Common myeloid progenitor, CD34-positive (primary cell): ENCODE data around the gene SLCO3A1.

Experiments
- CTCF ChIA-PET: fragments of 350-600 bp; sonication (Branson Sonifier 250); formaldehyde crosslinking; loops from one replicate; lab custom pipeline; 2021; ENCODE audit warnings: antibody characterized with exemption; lab: Charles Lee
- POLR2A ChIA-PET: fragments of 350-600 bp; sonication (Branson Sonifier 250); formaldehyde crosslinking; loops from one replicate; lab custom pipeline; 2021; ENCODE audit warnings: antibody characterized with exemption; lab: Charles Lee
- DNase-seq, 3 donors: peaks; one replicate each; pipeline versions ENCODE4 v3.0.0 to v3.0.0-alpha.2; 2013
- H3K27ac ChIP-seq, 2 experiments: 1 replicate in 1 of 2; 2 replicates in 1 of 2; pipeline ENCODE4 v1.7.0; 2013; ENCODE audit warnings: inconsistent platforms in 2 of 2, low read length in 2 of 2, mild to moderate bottlenecking in 2 of 2, low read depth in 1 of 2, moderate library complexity in 1 of 2; ENCODE audit not compliant: severe bottlenecking in 2 of 2, insufficient read depth in 1 of 2, poor library complexity in 1 of 2
- H3K27me3 ChIP-seq, 5 experiments: replicated peaks in 2 of 5; 1 replicate in 3 of 5; 2 replicates in 2 of 5; pipeline versions ENCODE4 v1.6.1 to v1.7.0; 2013; ENCODE audit warnings: low read length in 4 of 5, mild to moderate bottlenecking in 2 of 5, moderate library complexity in 2 of 5, inconsistent platforms in 1 of 5; ENCODE audit not compliant: insufficient read depth in 5 of 5, control insufficient read depth in 4 of 5
- H3K36me3 ChIP-seq, 4 experiments: 1 replicate in 2 of 4; 2 replicates in 2 of 4; pipeline versions ENCODE4 v1.6.1 to v1.7.0; 2013; ENCODE audit warnings: low read length in 3 of 4, control low read depth in 1 of 4, mild to moderate bottlenecking in 1 of 4; ENCODE audit not compliant: control insufficient read depth in 4 of 4, insufficient read depth in 4 of 4
- H3K4me1 ChIP-seq, 4 experiments: 1 replicate in 3 of 4; 2 replicates in 1 of 4; pipeline versions ENCODE4 v1.6.1 to v1.7.1; 2013; ENCODE audit warnings: low read length in 3 of 4, mild to moderate bottlenecking in 3 of 4, control low read depth in 1 of 4, inconsistent platforms in 1 of 4, moderate library complexity in 1 of 4; ENCODE audit not compliant: control insufficient read depth in 4 of 4, insufficient read depth in 4 of 4; ENCODE audit errors: control extremely low read depth in 1 of 4
- H3K4me3 ChIP-seq, 7 experiments: 1 replicate in 4 of 7; 2 replicates in 3 of 7; pipeline versions ENCODE4 v1.5.1 to v1.7.0; 2013; ENCODE audit warnings: mild to moderate bottlenecking in 7 of 7, low read length in 6 of 7, moderate library complexity in 6 of 7, inconsistent platforms in 2 of 7, low read depth in 2 of 7, control low read depth in 1 of 7; ENCODE audit not compliant: insufficient read depth in 4 of 7, control insufficient read depth in 1 of 7; ENCODE audit errors: extremely low read depth in 1 of 7
- H3K9me3 ChIP-seq, 5 experiments: 1 replicate in 4 of 5; 2 replicates in 1 of 5; pipeline versions ENCODE4 v1.6.1 to v1.7.1; 2013; ENCODE audit warnings: low read length in 4 of 5, mild to moderate bottlenecking in 2 of 5, inconsistent platforms in 1 of 5, low read depth in 1 of 5, moderate library complexity in 1 of 5; ENCODE audit not compliant: control insufficient read depth in 4 of 5, insufficient read depth in 2 of 5; ENCODE audit errors: control extremely low read depth in 1 of 5
- WGBS: methylation state at CpG from one replicate; pipeline ENCODE4 v1.1.5; 2013; ENCODE audit not compliant: insufficient coverage; 5-methylcytosine and 5-hydroxymethylcytosine counted together

Gene SLCO3A1

DNA sequence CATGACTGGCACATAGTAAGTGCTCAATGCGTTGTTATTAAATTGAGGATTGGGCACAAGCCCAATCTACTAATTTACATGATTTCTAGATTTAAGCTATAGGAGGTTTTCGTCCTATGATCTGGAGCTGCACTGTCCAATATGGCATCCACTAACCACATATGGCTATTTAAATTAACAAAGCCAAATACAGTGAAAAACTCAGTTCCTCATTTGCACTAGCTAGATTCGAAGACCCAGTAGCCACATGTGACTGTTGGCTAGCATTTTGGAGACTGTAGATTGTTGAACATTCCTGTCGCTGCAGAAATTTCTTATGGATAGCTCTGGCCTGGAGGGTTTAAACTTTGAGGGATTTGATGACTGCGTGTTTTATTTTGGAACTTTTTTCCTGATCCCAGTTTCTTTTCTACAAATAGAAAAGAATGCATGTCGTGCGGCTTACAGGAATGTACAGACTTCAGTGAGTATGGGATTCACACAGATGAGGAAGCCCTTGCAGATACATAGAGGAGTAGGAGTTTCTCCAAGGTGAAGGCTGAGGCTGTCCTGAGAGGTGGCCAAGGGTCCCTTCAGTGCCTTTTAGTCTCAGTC is 82.8 kb downstream of the SLCO3A1 start:
- ChIA-PET POLR2A (no interaction called here), CTCF (interaction anchor here (1.0 to 1.5 kb wide), 4 partner anchors 19 to 228 kb away, joined by 3 read pairs; no protein-coding TSS in a partner anchor)
- no peak overlapping the region for H3K4me3 ChIP-seq
- no peaks in the 10 kb centered on the region for H3K27me3 ChIP-seq
- 96% methylated on average over 6 of the region's 7 CpGs for WGBS
- H3K4me1 ChIP-seq, result peaks cover 0 to 31% (median 12%) of the 10 kb centered on the region in 4 experiments
- DNase-seq, result no peak
- no peak overlapping the region for H3K27ac ChIP-seq
- no peaks in the 10 kb centered on the region for H3K36me3 ChIP-seq
- peaks cover 0 to 7% (median 0%) of the 10 kb centered on the region in 5 experiments for H3K9me3 ChIP-seq

DNA sequence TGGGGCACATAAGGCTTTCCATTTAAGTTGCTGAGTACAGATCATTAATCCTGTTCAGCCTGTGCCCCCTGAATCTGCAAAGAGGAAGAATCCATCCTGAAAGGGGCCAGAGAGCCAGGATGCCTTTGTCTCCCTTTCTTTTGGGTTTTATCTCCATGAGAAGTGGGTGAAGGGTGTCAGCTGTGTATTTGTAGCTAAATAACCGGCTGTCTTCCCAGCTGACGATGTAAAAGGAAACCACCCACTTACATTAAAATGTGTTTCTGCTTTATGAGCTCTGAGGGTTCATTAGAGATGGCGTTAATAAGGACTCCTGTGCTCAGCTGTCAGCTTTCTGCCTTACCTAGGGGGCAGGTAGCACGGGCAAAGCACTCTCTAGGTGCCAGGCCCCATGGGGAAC is 83.4 kb downstream of the SLCO3A1 start:
- ChIA-PET CTCF (interaction anchor here (1.4 to 1.5 kb wide), 3 partner anchors 49 to 229 kb away, joined by 3 read pairs; no protein-coding TSS in a partner anchor), POLR2A (no interaction called here)
- H3K27ac ChIP-seq, result no peak overlapping the region
- no peaks in the 10 kb centered on the region for H3K36me3 ChIP-seq
- DNase-seq, result no peak
- WGBS, result no CpG with 5 or more reads among the region's 4 CpGs
- peaks cover 0 to 37% (median 15%) of the 10 kb centered on the region in 4 experiments for H3K4me1 ChIP-seq
- H3K9me3 ChIP-seq, result peaks cover 0 to 7% (median 0%) of the 10 kb centered on the region in 5 experiments
- no peaks in the 10 kb centered on the region for H3K27me3 ChIP-seq
- no peak overlapping the region for H3K4me3 ChIP-seq

DNA sequence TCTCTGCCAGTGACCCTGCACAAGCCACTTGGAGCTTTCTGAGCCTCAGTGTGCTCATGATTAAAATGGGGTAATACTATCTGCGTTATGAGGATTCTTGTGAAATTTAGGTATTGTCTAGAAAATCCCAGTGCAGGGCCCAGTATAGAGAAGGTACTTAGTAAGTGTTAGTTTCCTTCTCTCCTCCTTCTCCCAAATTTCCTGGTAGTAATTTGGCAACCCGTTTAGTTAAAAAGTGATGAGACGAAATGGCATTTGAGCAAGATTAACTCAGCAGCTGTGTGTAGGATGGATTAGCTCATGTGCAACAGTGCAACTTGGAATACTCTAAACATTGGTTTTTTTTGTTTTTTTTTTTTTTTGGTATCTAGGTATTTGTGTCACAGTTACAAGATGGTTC is 84.6 kb downstream of the SLCO3A1 start:
- Histone ChIP-seq H3K27me3 (no peaks in the 10 kb centered on the region), H3K9me3 (peaks cover 0 to 7% (median 0%) of the 10 kb centered on the region in 5 experiments), H3K36me3 (no peaks in the 10 kb centered on the region), H3K27ac (no peak overlapping the region), H3K4me1 (peaks cover 8 to 48% (median 26%) of the 10 kb centered on the region in 4 experiments), H3K4me3 (no peak overlapping the region)
- CTCF ChIA-PET, result interaction anchor here (1.5 to 1.9 kb wide), 3 partner anchors 8 to 85 kb away, joined by 4 to 7 read pairs (median 5); partner anchors contain the start of gene SLCO3A1
- WGBS, result 100% methylated on average over 2 of the region's 3 CpGs
- POLR2A ChIA-PET, result interaction anchor here (0.6 kb wide), 1 partner anchor 87 kb away, joined by 3 read pairs; no protein-coding TSS in a partner anchor
- no peak for DNase-seq

DNA sequence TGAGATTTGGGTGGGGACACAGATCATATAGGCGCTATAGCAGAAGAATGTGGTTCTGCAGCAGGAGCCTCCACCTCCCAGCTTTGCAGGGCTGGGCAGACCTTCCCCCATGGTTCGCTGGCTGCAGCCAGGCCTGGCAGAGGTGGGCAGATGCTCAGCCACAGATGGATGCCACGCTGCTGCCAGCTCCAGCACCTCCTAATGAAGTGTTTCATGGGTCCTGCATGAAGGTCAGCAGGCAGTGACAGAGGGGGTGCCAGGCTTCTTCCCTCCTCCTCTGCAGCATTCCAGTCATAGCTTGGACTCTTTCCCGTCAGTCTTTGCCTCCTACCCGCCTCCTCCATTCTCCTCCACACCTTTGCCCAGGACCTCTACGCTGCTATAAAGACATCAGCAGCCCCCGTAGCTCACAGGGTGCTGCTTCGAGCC is 85.9 kb downstream of the SLCO3A1 start:
- H3K36me3 ChIP-seq, result no peaks in the 10 kb centered on the region
- H3K4me1 ChIP-seq, result peaks cover 8 to 58% (median 30%) of the 10 kb centered on the region in 4 experiments
- WGBS, result 99% methylated on average over 7 of the region's 8 CpGs
- no peak for DNase-seq
- peaks cover 0 to under 1% (median 0%) of the 10 kb centered on the region in 5 experiments for H3K9me3 ChIP-seq
- ChIA-PET POLR2A (no interaction called here), CTCF (interaction anchor here (0.6 to 1.9 kb wide), 7 partner anchors 10 to 233 kb away, joined by 3 to 7 read pairs (median 3); partner anchors contain the start of gene SLCO3A1)
- H3K27ac ChIP-seq, result no peak overlapping the region
- no peaks in the 10 kb centered on the region for H3K27me3 ChIP-seq
- H3K4me3 ChIP-seq, result no peak overlapping the region

DNA sequence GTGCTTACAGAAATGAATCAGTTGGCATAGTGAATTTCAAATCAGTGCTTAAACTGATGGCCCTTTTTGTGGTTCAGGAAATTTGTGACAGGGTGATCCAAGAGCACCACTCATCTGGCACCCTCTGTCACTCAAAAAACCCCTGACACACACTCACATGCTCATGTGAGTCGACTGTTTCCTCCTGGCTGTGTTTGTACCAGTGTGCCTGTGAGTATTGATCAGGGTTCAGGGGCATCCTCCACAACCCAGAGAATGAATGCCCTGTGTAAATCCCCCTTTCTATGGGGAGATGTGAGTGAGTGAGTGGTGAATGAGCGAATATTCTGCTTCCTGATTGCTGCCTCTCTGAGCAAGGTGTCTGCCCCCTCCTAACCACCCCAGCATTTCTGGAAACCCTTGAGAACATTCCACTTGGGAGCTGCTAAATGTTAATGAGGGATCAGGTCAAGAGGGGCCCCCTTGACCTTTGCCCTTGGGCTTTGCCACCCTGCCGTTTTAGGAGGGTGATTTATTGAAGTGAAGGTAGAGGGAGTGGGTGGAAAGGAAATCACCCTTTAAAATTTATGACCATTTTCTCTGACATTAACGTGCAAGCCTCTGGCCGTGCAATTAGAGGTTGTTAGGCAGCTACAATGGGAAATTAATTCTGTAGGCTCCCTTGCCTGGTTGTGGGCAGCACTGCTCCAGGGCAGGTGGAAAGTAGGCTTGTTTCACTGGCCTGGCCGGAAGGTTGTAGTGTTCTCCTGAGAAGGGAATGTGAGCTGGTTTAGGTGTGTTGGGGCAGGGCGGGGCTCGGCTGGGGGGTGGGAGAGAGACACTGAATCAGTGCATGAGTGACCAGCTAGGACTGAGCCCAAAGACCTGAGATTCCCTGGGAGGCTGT is 87.2 kb downstream of the SLCO3A1 start:
- CTCF ChIA-PET, result interaction anchor here (0.8 to 3.3 kb wide), 26 partner anchors 8 to 675 kb away, joined by 3 to 35 read pairs (median 4); no protein-coding TSS in a partner anchor
- peak in 2 of 3 donors; percentile 35 to 43 for DNase-seq

DNA sequence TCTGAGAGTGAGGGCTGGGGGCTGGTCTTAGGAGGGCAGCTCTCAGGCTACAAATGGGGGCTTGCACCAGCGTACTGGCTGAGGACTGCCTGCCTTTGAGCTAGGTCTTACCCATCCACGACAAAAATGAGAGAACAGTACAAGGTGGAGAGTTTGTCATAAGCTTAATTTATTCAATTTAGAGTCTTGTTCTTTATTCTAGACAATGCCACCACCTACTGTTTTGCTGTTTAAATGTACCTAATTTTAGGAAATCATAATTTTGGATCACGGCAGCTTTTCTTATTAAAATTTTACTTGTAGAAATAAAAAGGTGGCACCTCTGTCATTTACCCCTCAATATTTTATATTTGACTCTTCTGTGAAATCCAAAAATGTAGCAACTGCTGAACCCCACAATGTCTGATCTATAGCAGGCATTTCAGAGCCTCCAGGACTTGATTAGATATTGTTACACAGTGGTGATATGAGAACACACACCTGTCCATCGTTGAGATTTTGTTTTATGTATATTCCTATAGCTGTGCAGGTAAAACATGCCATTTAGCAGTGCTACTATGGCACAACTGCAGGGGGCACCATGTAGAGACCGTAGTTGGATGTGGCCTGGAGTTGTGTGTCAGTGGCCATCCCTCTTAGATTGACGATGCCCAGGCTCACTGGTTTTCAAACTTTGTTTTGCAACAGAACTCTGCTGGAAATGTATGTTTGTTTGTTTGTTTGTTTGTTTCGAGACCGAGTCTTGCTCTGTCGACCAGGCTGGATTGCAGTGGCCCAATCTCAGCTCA is 88.6 kb downstream of the SLCO3A1 start:
- peaks cover 13 to 69% (median 41%) of the 10 kb centered on the region in 4 experiments for H3K4me1 ChIP-seq
- peak; percentile 35 to 67 (median 66) for DNase-seq
- no peak overlapping the region for H3K27ac ChIP-seq

More for the DNA sequence above, 87.2 kb downstream of the SLCO3A1 start:
- WGBS, result 51% methylated on average over 5 of the region's 8 CpGs
- POLR2A ChIA-PET, result interaction anchor here (0.6 kb wide), 1 partner anchor 943 kb away, joined by 3 read pairs; no protein-coding TSS in a partner anchor
- Histone ChIP-seq H3K27me3 (no peaks in the 10 kb centered on the region), H3K27ac (no peak overlapping the region), H3K4me1 (peaks cover 8 to 61% (median 30%) of the 10 kb centered on the region in 4 experiments), H3K9me3 (no peaks in the 10 kb centered on the region), H3K4me3 (peak overlapping the region in 1 of 7 experiments; percentile 15), H3K36me3 (no peaks in the 10 kb centered on the region)

More for the DNA sequence above, 88.6 kb downstream of the SLCO3A1 start:
- peak overlapping the region in 1 of 7 experiments; percentile 52 for H3K4me3 ChIP-seq
- CTCF ChIA-PET, result interaction anchor here (0.5 to 3.3 kb wide), 35 partner anchors 10 to 1779 kb away, joined by 3 to 35 read pairs (median 4); partner anchors contain the start of gene SLCO3A1
- H3K36me3 ChIP-seq, result no peaks in the 10 kb centered on the region
- H3K27me3 ChIP-seq, result no peaks in the 10 kb centered on the region
- H3K9me3 ChIP-seq, result no peaks in the 10 kb centered on the region
- POLR2A ChIA-PET, result interaction anchor here (0.6 to 0.9 kb wide), 2 partner anchors 83 to 89 kb away, joined by 3 read pairs; partner anchors contain the start of gene SLCO3A1
- 83% methylated on average over 4 of the region's 9 CpGs for WGBS
